IMR-90 (cell line): ENCODE measurements around the gene TVP23C. TPM values are rescaled to one million over a fixed set of nuclear protein-coding genes. Genes with fewer than 3 reads are reported as not detected.

Source experiments
- ATAC-seq: fragments of 200-7000 bp; cut with Tn5 transposase; 2 replicates; pipeline ENCODE4 v1.9.1; 2020; ENCODE audit warnings: low read depth, mild to moderate bottlenecking, moderate library complexity
- BruUV-seq: library from RNA; stranded (reverse); fragments of 400-500 nt; replicated peaks from 2 replicates; lab custom pipeline; 2021; lab: Mats Ljungman, UMichigan
- CTCF ChIA-PET: fragments of 300-600 bp; formaldehyde crosslinking; extraction: SDS; loops from one replicate; lab custom pipeline; 2021; ENCODE audit warnings: antibody characterized with exemption; lab: Yijun Ruan, JAX
- POLR2A ChIA-PET: fragments of 300-600 bp; sonication (Branson Sonifier 250); formaldehyde crosslinking; loops from one replicate; lab custom pipeline; 2022; ENCODE audit warnings: antibody characterized with exemption; ENCODE audit not compliant: unreplicated experiment; lab: Charles Lee
- DNase-seq: peaks from one replicate; pipeline ENCODE4 v3.0.0; 2013
- H2AFZ ChIP-seq: replicated peaks from 2 replicates; pipeline ENCODE3; 2013; ENCODE audit warnings: low read length, mild to moderate bottlenecking; ENCODE audit not compliant: poor library complexity
- H2AK5ac ChIP-seq: 2 replicates; pipeline ENCODE4 v1.6.1; 2013; ENCODE audit warnings: low read depth, low read length, inconsistent platforms
- H2AK9ac ChIP-seq: replicated peaks from 2 replicates; pipeline ENCODE3; 2013; ENCODE audit warnings: mild to moderate bottlenecking, low read depth, low read length, moderate library complexity; ENCODE audit not compliant: poor library complexity
- H2BK120ac ChIP-seq: 2 replicates; pipeline ENCODE4 v1.6.1; 2013; ENCODE audit warnings: low read depth, low read length, inconsistent platforms
- H2BK15ac ChIP-seq: 3 replicates; pipeline ENCODE4 v1.6.1; 2013; ENCODE audit warnings: low read depth, low read length, inconsistent platforms
- H2BK20ac ChIP-seq: 2 replicates; pipeline ENCODE4 v1.6.1; 2013; ENCODE audit warnings: low read depth, mild to moderate bottlenecking, inconsistent platforms, low read length, moderate library complexity
- H2BK5ac ChIP-seq: 2 replicates; pipeline ENCODE4 v1.6.1; 2013; ENCODE audit warnings: mild to moderate bottlenecking, low read depth, low read length, inconsistent platforms; ENCODE audit not compliant: poor library complexity, severe bottlenecking
- H3K14ac ChIP-seq: replicated peaks from 2 replicates; pipeline ENCODE4 v1.6.1; 2013; ENCODE audit warnings: low read depth, low read length, inconsistent platforms
- H3K18ac ChIP-seq: 2 replicates; pipeline ENCODE4 v1.6.1; 2013; ENCODE audit warnings: low read depth, low read length, control low read depth
- H3K23ac ChIP-seq: 2 replicates; pipeline ENCODE4 v1.6.1; 2013; ENCODE audit warnings: low read depth, low read length, inconsistent platforms
- H3K27ac ChIP-seq: 2 replicates; pipeline ENCODE4 v1.5.1; 2013; ENCODE audit warnings: mild to moderate bottlenecking, control low read depth, low read length; ENCODE audit not compliant: insufficient read depth
- H3K27me3 ChIP-seq: 2 replicates; pipeline ENCODE4 v1.6.1; 2013; ENCODE audit warnings: low read length; ENCODE audit not compliant: control insufficient read depth, insufficient read depth
- H3K36me3 ChIP-seq: 2 replicates; pipeline ENCODE4 v1.6.1; 2013; ENCODE audit warnings: low read length, mixed read lengths; ENCODE audit not compliant: control insufficient read depth, insufficient read depth
- H3K4ac ChIP-seq: 2 replicates; pipeline ENCODE4 v1.6.1; 2013; ENCODE audit warnings: low read depth, low read length, inconsistent platforms
- H3K4me1 ChIP-seq: 2 replicates; pipeline ENCODE4 v1.6.1; 2013; ENCODE audit warnings: low read length, mixed read lengths; ENCODE audit not compliant: control insufficient read depth, insufficient read depth
- H3K4me2 ChIP-seq: 2 replicates; pipeline ENCODE4 v1.6.1; 2013; ENCODE audit warnings: low read depth, mild to moderate bottlenecking, control low read depth, low read length, moderate library complexity
- H3K4me3 ChIP-seq: 2 replicates; pipeline ENCODE4 v1.5.1; 2013; ENCODE audit warnings: low read depth, mild to moderate bottlenecking, control low read depth, low read length, moderate library complexity; ENCODE audit not compliant: insufficient read depth
- H3K56ac ChIP-seq: 2 replicates; pipeline ENCODE4 v1.6.1; 2013; ENCODE audit warnings: low read length, inconsistent platforms; ENCODE audit not compliant: insufficient read depth; ENCODE audit errors: extremely low read depth
- H3K79me1 ChIP-seq, 2 experiments: 2 replicates each; pipeline ENCODE4 v1.6.1; 2013; ENCODE audit warnings: low read length in 2 of 2, inconsistent platforms in 1 of 2, low read depth in 1 of 2
- H3K9ac ChIP-seq: 2 replicates; pipeline ENCODE4 v1.6.1; 2013; ENCODE audit warnings: low read depth, low read length, control low read depth
- H3K9me1 ChIP-seq: 2 replicates; pipeline ENCODE4 v1.6.1; 2013; ENCODE audit warnings: low read length, inconsistent platforms; ENCODE audit not compliant: insufficient read depth
- H3K9me3 ChIP-seq: 2 replicates; pipeline ENCODE4 v1.6.1; 2013; ENCODE audit warnings: low read length; ENCODE audit not compliant: control insufficient read depth, insufficient read depth
- H4K20me1 ChIP-seq: 2 replicates; pipeline ENCODE4 v1.6.1; 2013; ENCODE audit warnings: low read length, inconsistent platforms; ENCODE audit not compliant: insufficient read depth
- H4K5ac ChIP-seq: 2 replicates; pipeline ENCODE4 v1.6.1; 2013; ENCODE audit warnings: mild to moderate bottlenecking, low read depth, low read length, control low read depth
- H4K8ac ChIP-seq, 2 experiments: 2 replicates each; pipeline ENCODE4 v1.6.1; 2013; ENCODE audit warnings: low read depth in 2 of 2, low read length in 2 of 2, control low read depth in 1 of 2, inconsistent platforms in 1 of 2
- H4K91ac ChIP-seq: 2 replicates; pipeline ENCODE4 v1.6.1; 2013; ENCODE audit warnings: low read depth, low read length, inconsistent platforms; ENCODE audit not compliant: insufficient read depth
- BHLHE40 ChIP-seq: fragments of 150-350 bp; IDR thresholded peaks from 2 replicates; pipeline ENCODE4 v1.6.1; 2016; ENCODE audit warnings: mild to moderate bottlenecking, low read depth, low read length
- CEBPB ChIP-seq: IDR thresholded peaks from 2 replicates; pipeline ENCODE4 v1.6.1; 2012; ENCODE audit warnings: low read depth, low read length, improper control_type of control experiment
- CHD1 ChIP-seq: IDR thresholded peaks from 2 replicates; pipeline ENCODE4 v1.6.1; 2012; ENCODE audit warnings: low read depth, low read length, improper control_type of control experiment
- CTCF ChIP-seq: conservative IDR thresholded peaks from 2 replicates; pipeline ENCODE4 v1.5.1; 2012; ENCODE audit warnings: mild to moderate bottlenecking, low read depth, low read length, improper control_type of control experiment
- FOS ChIP-seq: fragments of 150-350 bp; IDR thresholded peaks from 2 replicates; pipeline ENCODE4 v1.6.1; 2016; ENCODE audit warnings: low read depth, low read length
- MAFK ChIP-seq: IDR thresholded peaks from 2 replicates; pipeline ENCODE4 v1.6.1; 2012; ENCODE audit warnings: low read depth, low read length, improper control_type of control experiment
- MAZ ChIP-seq: IDR thresholded peaks from 2 replicates; pipeline ENCODE4 v1.6.1; 2012; ENCODE audit warnings: low read depth, mild to moderate bottlenecking, low read length, improper control_type of control experiment, moderate library complexity, borderline replicate concordance
- MXI1 ChIP-seq: IDR thresholded peaks from 2 replicates; pipeline ENCODE4 v1.6.1; 2012; ENCODE audit warnings: low read depth, mild to moderate bottlenecking, low read length, moderate library complexity, borderline replicate concordance
- NFE2L2 ChIP-seq: fragments of 150-350 bp; IDR thresholded peaks from 2 replicates; pipeline ENCODE4 v1.6.1; 2016; ENCODE audit warnings: low read depth, mild to moderate bottlenecking, low read length
- POLR2A ChIP-seq: IDR thresholded peaks from 2 replicates; pipeline ENCODE4 v1.6.1; 2012; ENCODE audit warnings: mild to moderate bottlenecking, low read depth, low read length
- RAD21 ChIP-seq: IDR thresholded peaks from 2 replicates; pipeline ENCODE4 v1.6.1; 2012; ENCODE audit warnings: low read length, improper control_type of control experiment
- RCOR1 ChIP-seq: IDR thresholded peaks from 2 replicates; pipeline ENCODE4 v1.6.1; 2012; ENCODE audit warnings: mild to moderate bottlenecking, low read length, improper control_type of control experiment; ENCODE audit not compliant: insufficient replicate concordance
- RFX5 ChIP-seq: IDR thresholded peaks from 2 replicates; pipeline ENCODE4 v1.8.0; 2012; ENCODE audit warnings: low read depth, mild to moderate bottlenecking, low read length, moderate library complexity
- SMC3 ChIP-seq: fragments of 150-350 bp; IDR thresholded peaks from 2 replicates; pipeline ENCODE4 v1.6.1; 2016; ENCODE audit warnings: low read depth, mild to moderate bottlenecking, antibody characterized with exemption, low read length, moderate library complexity
- USF2 ChIP-seq: fragments of 150-350 bp; IDR thresholded peaks from 2 replicates; pipeline ENCODE4 v1.6.1; 2017; ENCODE audit warnings: mild to moderate bottlenecking, antibody characterized with exemption, low read length, low read depth
- WGBS, 2 experiments: methylation state at CpG; one replicate each; pipeline versions ENCODE4 v1.1.5 to v1.1.7; 2013; ENCODE audit warnings: missing lambda C conversion rate in 2 of 2; ENCODE audit not compliant: insufficient read length in 1 of 2; ENCODE audit errors: extremely low coverage in 2 of 2; 5-methylcytosine and 5-hydroxymethylcytosine counted together
- dilution Hi-C: fragments of 300-500 bp; cut with HindIII; formaldehyde crosslinking; loops from one replicate; pipeline ENCODE4 v1.14.3; 2018; ENCODE audit warnings: low sequenced_read_pairs; ENCODE audit not compliant: unreplicated experiment
- in situ Hi-C: fragments of 300-500 bp; cut with MboI; formaldehyde crosslinking; loops from 3 replicates; pipeline ENCODE4 v1.14.3; 2019; ENCODE audit warnings: low sequenced_read_pairs, inconsistent platforms, mixed read lengths
- intact Hi-C: fragments of 100-400 bp; cut with micrococcal nuclease; formaldehyde crosslinking; loops from 2 replicates; pipeline ENCODE4 v1.10.0; 2022
- polyA plus RNA-seq, 3 experiments: library from polyadenylated mRNA; depleted of rRNA; stranded (reverse); fragments of >200 nt; gene quantifications; 2 replicates each; pipeline ENCODE4 v1.2.3, GENCODE V29; 2012; ENCODE audit warnings: low replicate concordance in 1 of 3
- total RNA-seq: library from RNA; depleted of rRNA; stranded (reverse); fragments of >200 nt; gene quantifications from 2 replicates; pipeline ENCODE4 v1.2.3, GENCODE V29; 2012
- TF ChIP-seq, protein P1 (sequence below): fragments of 150-350 bp; IDR thresholded peaks from 2 replicates; pipeline ENCODE4 v1.6.1; 2016; ENCODE audit warnings: low read depth, mild to moderate bottlenecking, low read length, moderate library complexity, borderline replicate concordance

The TVP23C gene
- total and polyA plus RNA-seq, 2 of the 4 experiments (the other 2 are of a cell fraction), result 7.5 to 12.0 TPM

DNA sequence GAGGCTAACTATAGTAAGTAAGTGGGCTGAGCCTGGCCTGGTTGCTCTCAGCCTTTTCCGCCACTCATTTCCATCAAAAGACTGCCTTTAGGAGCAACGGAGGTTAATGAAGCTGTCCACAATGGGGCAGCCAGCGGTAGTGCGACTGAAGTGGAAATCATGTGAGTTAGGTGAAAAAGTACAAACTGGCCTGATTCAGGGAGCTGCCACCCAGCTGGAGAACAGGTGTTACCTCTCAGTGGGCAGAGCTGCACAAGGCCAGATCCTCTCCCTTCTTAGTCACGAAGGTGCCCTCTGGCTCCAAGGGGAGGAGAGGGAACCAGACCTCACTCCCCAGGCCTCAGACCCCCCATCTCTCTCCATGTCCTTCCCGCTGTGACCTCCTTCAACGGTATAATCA, 61.5 kb downstream of the TVP23C start:
- Histone ChIP-seq H4K8ac (peak overlapping the region in 1 of 2 experiments; percentile 48; a peak in 2 of 4 replicates), H3K4me2 (no peak overlapping the region), H3K9ac (no peak overlapping the region), H3K79me1 (peaks cover 0 to 6% of the 10 kb centered on the region in 2 experiments; a peak in 2 of 4 replicates), H3K4ac (peak overlapping the region; percentile 75), H3K27me3 (no peaks in the 10 kb centered on the region), H2AK9ac (peak overlapping the region; percentile 79), H3K23ac (no peak overlapping the region; the same call in 1 of the 2 replicates), H4K20me1 (no peaks in the 10 kb centered on the region), H2AFZ (no peak overlapping the region), H2BK15ac (peak overlapping the region; percentile 71; the same call in 2 of the 3 replicates), H3K9me1 (peaks cover 9% of the 10 kb centered on the region), H3K4me3 (no peak overlapping the region), H3K36me3 (peaks cover 7% of the 10 kb centered on the region), H3K56ac (no peak overlapping the region), H3K14ac (no peak overlapping the region), H3K18ac (no peak overlapping the region; the same call in 1 of the 2 replicates), H3K4me1 (peaks cover 7% of the 10 kb centered on the region; the same call in 1 of the 2 replicates), H3K9me3 (no peaks in the 10 kb centered on the region), H2AK5ac (peak overlapping the region; percentile 96), H2BK20ac (peak overlapping the region; percentile 48; the same call in 1 of the 2 replicates), H2BK5ac (no peak overlapping the region), H4K5ac (no peak overlapping the region; the same call in 1 of the 2 replicates), H3K27ac (no peak overlapping the region), H4K91ac (peak overlapping the region; percentile 78), H2BK120ac (0 out of 2 replicates have a peak overlapping the region, but pooled peaks have one; percentile 34)
- ATAC-seq, result no peak
- no CpG with 5 or more reads among the region's 7 CpGs for WGBS, 2 experiments
- intact Hi-C loops, result loop anchor here (1.0 to 2.0 kb wide), 4 partner anchors 44 to 241 kb away; no protein-coding TSS in a partner anchor
- dilution Hi-C loops, result no loop called here
- DNase-seq, result no peak
- CTCF ChIA-PET, result no interaction called here
- POLR2A ChIA-PET, result no interaction called here
- BruUV-seq, result no TSS peak
- TF ChIP-seq POLR2A (no peak), USF2 (no peak), CEBPB (no peak), RFX5 (no peak), FOS (no peak), SMC3 (no peak), CTCF (no peak), MAFK (no peak), RCOR1 (no peak), CHD1 (no peak), MXI1 (no peak), RAD21 (no peak), NFE2L2 (no peak), BHLHE40 (no peak), MAZ (no peak)
- TF ChIP-seq, protein P1, sequence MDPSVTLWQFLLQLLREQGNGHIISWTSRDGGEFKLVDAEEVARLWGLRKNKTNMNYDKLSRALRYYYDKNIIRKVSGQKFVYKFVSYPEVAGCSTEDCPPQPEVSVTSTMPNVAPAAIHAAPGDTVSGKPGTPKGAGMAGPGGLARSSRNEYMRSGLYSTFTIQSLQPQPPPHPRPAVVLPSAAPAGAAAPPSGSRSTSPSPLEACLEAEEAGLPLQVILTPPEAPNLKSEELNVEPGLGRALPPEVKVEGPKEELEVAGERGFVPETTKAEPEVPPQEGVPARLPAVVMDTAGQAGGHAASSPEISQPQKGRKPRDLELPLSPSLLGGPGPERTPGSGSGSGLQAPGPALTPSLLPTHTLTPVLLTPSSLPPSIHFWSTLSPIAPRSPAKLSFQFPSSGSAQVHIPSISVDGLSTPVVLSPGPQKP, result no peak
- in situ Hi-C loops, result loop anchor here (5.0 kb wide), 1 partner anchor 244 kb away; no protein-coding TSS in a partner anchor
